ENCODE results near the gene TRAP1. TPM values are rescaled to one million over a fixed set of nuclear protein-coding genes. Genes with fewer than 3 reads are reported as not detected.
"Not testable (repeated sequence)": the region's sequence is repeated elsewhere in the genome, so short reads cannot be mapped to it uniquely, and the experiment has no call there.

Gene TRAP1
- total RNA-seq, 1 experiment from 2014 or later, result 232 TPM

GRCh38 chr16:3718628-3719027 is 1.3 kb upstream of the TRAP1 start:
- H3K9me3 Mint-ChIP-seq (ENCODE audit: low read depth, unreplicated experiment), result no peaks in the 10 kb centered on the region
- TF ChIP-seq CTCF (IDR thresholded peaks at IDR 0.05; ENCODE audit: unreplicated experiment), result no peak
- no peak for DNase-seq
- CTCF ChIA-PET, result no interaction called here
- H3K27me3 Mint-ChIP-seq (ENCODE audit: unreplicated experiment), result no peaks in the 10 kb centered on the region
- no peak overlapping the region for H3K27ac Mint-ChIP-seq (ENCODE audit: unreplicated experiment)
- peaks cover 44% of the 10 kb centered on the region for H3K36me3 Mint-ChIP-seq (ENCODE audit: insufficient read depth, unreplicated experiment)
- peak overlapping the region; percentile 95 for H3K4me3 Mint-ChIP-seq (ENCODE audit: low read depth, unreplicated experiment)
- BruUV-seq (replicated peaks), result no TSS peak
- peaks cover 26% of the 10 kb centered on the region for H3K4me1 Mint-ChIP-seq (ENCODE audit: low read depth, unreplicated experiment)
- intact Hi-C loops (cut with micrococcal nuclease; ENCODE audit: unreplicated experiment), result no loop called here

- peak overlapping the region; percentile 67 for H3K27ac Mint-ChIP-seq (ENCODE audit: unreplicated experiment)
- DNase-seq, result no peak
- peaks cover 45% of the 10 kb centered on the region for H3K36me3 Mint-ChIP-seq (ENCODE audit: insufficient read depth, unreplicated experiment)
- H3K27me3 Mint-ChIP-seq (ENCODE audit: unreplicated experiment), result no peaks in the 10 kb centered on the region
- no peaks in the 10 kb centered on the region for H3K9me3 Mint-ChIP-seq (ENCODE audit: low read depth, unreplicated experiment)
- peaks cover 33% of the 10 kb centered on the region for H3K4me1 Mint-ChIP-seq (ENCODE audit: low read depth, unreplicated experiment)
- intact Hi-C loops (cut with micrococcal nuclease; ENCODE audit: unreplicated experiment), result no loop called here
- H3K4me3 Mint-ChIP-seq (ENCODE audit: low read depth, unreplicated experiment), result peak overlapping the region; percentile 95
- BruUV-seq (replicated peaks), result TSS peak; percentile 96
- TF ChIP-seq CTCF (IDR thresholded peaks at IDR 0.05; ENCODE audit: unreplicated experiment), result no peak
- CTCF ChIA-PET, result interaction anchor here (1.1 kb wide), 1 partner anchor 11 kb away, joined by 5 read pairs; no protein-coding TSS in a partner anchor
Observed at GRCh38 chr16:3718019-3718391, 681 bp upstream of the TRAP1 start.

GRCh38 chr16:3716831-3717234 is 491 bp downstream of the TRAP1 start:
- no peaks in the 10 kb centered on the region for H3K9me3 Mint-ChIP-seq (ENCODE audit: low read depth, unreplicated experiment)
- CTCF ChIA-PET, result interaction anchor here (0.7 kb wide), 1 partner anchor 20 kb away, joined by 4 read pairs; no protein-coding TSS in a partner anchor
- H3K4me1 Mint-ChIP-seq (ENCODE audit: low read depth, unreplicated experiment), result peaks cover 40% of the 10 kb centered on the region
- no peaks in the 10 kb centered on the region for H3K27me3 Mint-ChIP-seq (ENCODE audit: unreplicated experiment)
- peak overlapping the region; percentile 95 for H3K4me3 Mint-ChIP-seq (ENCODE audit: low read depth, unreplicated experiment)
- no TSS peak for BruUV-seq (replicated peaks)
- H3K36me3 Mint-ChIP-seq (ENCODE audit: insufficient read depth, unreplicated experiment), result peaks cover 56% of the 10 kb centered on the region
- peak; percentile 46 for DNase-seq
- intact Hi-C loops (cut with micrococcal nuclease; ENCODE audit: unreplicated experiment), result no loop called here
- TF ChIP-seq CTCF (IDR thresholded peaks at IDR 0.05; ENCODE audit: unreplicated experiment), result no peak
- peak overlapping the region; percentile 72 for H3K27ac Mint-ChIP-seq (ENCODE audit: unreplicated experiment)

GRCh38 chr16:3715430-3715829 is 1.9 kb downstream of the TRAP1 start:
- DNase-seq, result no peak
- Mint-ChIP-seq H3K36me3 (ENCODE audit: insufficient read depth, unreplicated experiment) (peaks cover 59% of the 10 kb centered on the region), H3K9me3 (ENCODE audit: low read depth, unreplicated experiment) (no peaks in the 10 kb centered on the region), H3K27me3 (ENCODE audit: unreplicated experiment) (no peaks in the 10 kb centered on the region), H3K27ac (ENCODE audit: unreplicated experiment) (peak overlapping the region; percentile 1), H3K4me1 (ENCODE audit: low read depth, unreplicated experiment) (peaks cover 40% of the 10 kb centered on the region), H3K4me3 (ENCODE audit: low read depth, unreplicated experiment) (no peak overlapping the region)
- TF ChIP-seq CTCF (IDR thresholded peaks at IDR 0.05; ENCODE audit: unreplicated experiment), result no peak
- CTCF ChIA-PET, result no interaction called here
- BruUV-seq (replicated peaks), result no TSS peak
- intact Hi-C loops (cut with micrococcal nuclease; ENCODE audit: unreplicated experiment), result no loop called here

- H3K27me3 Mint-ChIP-seq (ENCODE audit: unreplicated experiment); H3K9me3 Mint-ChIP-seq (ENCODE audit: low read depth, unreplicated experiment); intact Hi-C loops (cut with micrococcal nuclease; ENCODE audit: unreplicated experiment); BruUV-seq (replicated peaks); DNase-seq; H3K27ac Mint-ChIP-seq (ENCODE audit: unreplicated experiment); H3K4me3 Mint-ChIP-seq (ENCODE audit: low read depth, unreplicated experiment): not testable (repeated sequence)
- H3K36me3 Mint-ChIP-seq (ENCODE audit: insufficient read depth, unreplicated experiment), result peaks cover 67% of the 10 kb centered on the region
- peaks cover 40% of the 10 kb centered on the region for H3K4me1 Mint-ChIP-seq (ENCODE audit: low read depth, unreplicated experiment)
- CTCF ChIA-PET, result interaction anchor here (1.3 kb wide), 1 partner anchor 19 kb away, joined by 3 read pairs; no protein-coding TSS in a partner anchor
Observed at GRCh38 chr16:3714378-3714777, 2.9 kb downstream of the TRAP1 start.

Data from Calu3 (cell line).